GM18870 (cell line): ENCODE measurements around the gene SRRM2.
A peak's percentile ranks its signal among the peaks of the same experiment; 100 is the strongest.
"Not testable (repeated sequence)": the region's sequence is repeated elsewhere in the genome, so short reads cannot be mapped to it uniquely, and the experiment has no call there.

ENCODE experiments used
- ATAC-seq: cut with Tn5 transposase; IDR thresholded peaks from one replicate; pipeline ENCODE4 v1.9.1; 2021; ENCODE audit warnings: moderate library complexity; ENCODE audit not compliant: unreplicated experiment

SRRM2 gene

GRCh38 chr16:2713985-2714774, 38.3 kb upstream of the SRRM2 start:
- ATAC-seq = no peak

- ATAC-seq = no peak
These were observed 37.4 kb upstream of the SRRM2 start for GRCh38 chr16:2715064-2715463.

GRCh38 chr16:2715519-2715918, 36.9 kb upstream of the SRRM2 start:
- ATAC-seq = no peak

- no peak for ATAC-seq
These were observed 36.2 kb upstream of the SRRM2 start for GRCh38 chr16:2715966-2716885.

- ATAC-seq = no peak
These were observed 35.5 kb upstream of the SRRM2 start for GRCh38 chr16:2716948-2717347.

- ATAC-seq = no peak
These were observed 34.8 kb upstream of the SRRM2 start for GRCh38 chr16:2717383-2718263.

GRCh38 chr16:2719328-2720063, 32.9 kb upstream of the SRRM2 start:
- no peak for ATAC-seq

GRCh38 chr16:2720064-2720457, 32.4 kb upstream of the SRRM2 start, which contains the start of gene PRSS27:
Gene PRSS27, minus strand, starts transcription at chr16:2720224. Its CDS starts 64 bp downstream, at chr16:2720160.
- ATAC-seq = no peak

- peak; percentile 54 for ATAC-seq
These were observed 31.5 kb upstream of the SRRM2 start for GRCh38 chr16:2720719-2721633.

GRCh38 chr16:2721634-2722173, 30.7 kb upstream of the SRRM2 start:
- ATAC-seq = not testable (repeated sequence)

GRCh38 chr16:2724088-2724676, 28.3 kb upstream of the SRRM2 start:
- no peak for ATAC-seq

GRCh38 chr16:2724816-2725348, 27.6 kb upstream of the SRRM2 start:
- ATAC-seq = no peak

GRCh38 chr16:2726923-2727322, 25.5 kb upstream of the SRRM2 start:
- no peak for ATAC-seq

- ATAC-seq = no peak
These were observed 24.4 kb upstream of the SRRM2 start for GRCh38 chr16:2728034-2728433.

- ATAC-seq = no peak
These were observed 17.5 kb upstream of the SRRM2 start for GRCh38 chr16:2734844-2735515.

- ATAC-seq = no peak
These were observed 15.8 kb upstream of the SRRM2 start for GRCh38 chr16:2736476-2737237.

- no peak for ATAC-seq
These were observed 15.2 kb upstream of the SRRM2 start for GRCh38 chr16:2737238-2737605.
